ENCODE measurements around the gene NOTCH2NLA. TPM values are rescaled to one million over a fixed set of nuclear protein-coding genes. Genes with fewer than 3 reads are reported as not detected.
"Not testable (repeated sequence)": the region's sequence is repeated elsewhere in the genome, so short reads cannot be mapped to it uniquely, and the experiment has no call there.

The NOTCH2NLA gene
- total RNA-seq, 1 donor from 2014 or later = 9.6 TPM

GRCh38 chr1:146167740-146168139 lies 61.1 kb downstream of the NOTCH2NLA start:
- DNase-seq (ENCODE audit: low read depth in 2 of 2) = not testable (repeated sequence)

DNA sequence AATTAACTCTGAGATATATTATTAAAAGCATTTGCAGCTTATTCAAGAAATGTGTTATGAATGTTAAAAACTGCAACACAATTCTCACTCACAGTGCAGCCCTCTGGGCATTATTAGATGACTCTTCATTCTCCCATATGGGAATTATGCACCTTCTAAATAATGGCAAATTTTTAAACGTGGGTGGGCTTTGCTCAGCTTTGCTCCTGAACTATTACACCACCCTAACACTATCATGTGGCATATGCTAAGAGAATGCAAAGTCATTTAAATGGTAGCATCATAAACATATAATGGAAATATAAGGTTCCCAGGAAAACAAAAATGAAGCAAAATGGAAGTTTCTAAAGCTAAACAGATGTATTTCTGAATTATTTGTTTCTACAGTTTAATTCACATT lies 61.5 kb downstream of the NOTCH2NLA start:
- not testable (repeated sequence) for DNase-seq (ENCODE audit: low read depth in 2 of 2)

- not testable (repeated sequence) for DNase-seq (ENCODE audit: low read depth in 2 of 2)
Observed at GRCh38 chr1:146144465-146144864, 84.4 kb downstream of the NOTCH2NLA start, which contains the start of gene NBPF10. NBPF10 (minus strand) TSS chr1:146144804; CDS start chr1:146144769, 35 bp downstream.

Other genes starting within 250 kb of the NOTCH2NLA start
- gene TXNIP, start 232.4 kb downstream of the NOTCH2NLA start, total RNA-seq = 47.5 and 53.2 TPM in 2 replicates
- gene HJV, start 207.3 kb downstream of the NOTCH2NLA start, total RNA-seq = not detected in 2 replicates
- gene NBPF10, start 84.2 kb downstream of the NOTCH2NLA start, total RNA-seq = 0.51 and 0.89 TPM in 2 replicates

Data from dermis microvascular lymphatic vessel endothelial cell (primary cell).